ENCODE measurements around the gene VEZF1. TPM values are rescaled to one million over a fixed set of nuclear protein-coding genes. Genes with fewer than 3 reads are reported as not detected.
"Not testable (repeated sequence)": the region's sequence is repeated elsewhere in the genome, so short reads cannot be mapped to it uniquely, and the experiment has no call there.

VEZF1 gene
- total RNA-seq, 2 donors from 2014 or later, result 23.1 to 31.3 TPM

GRCh38 chr17:57984936-57985674 is 2.9 kb downstream of the VEZF1 start:
- no peaks in the 10 kb centered on the region for H3K9me3 Mint-ChIP-seq
- no peak for DNase-seq (ENCODE audit: low spot score in 2 of 2)
- H3K36me3 Mint-ChIP-seq, result peaks cover 18 to 19% of the 10 kb centered on the region in 2 donors
- no peak for ATAC-seq
- H3K27ac Mint-ChIP-seq, result no peak overlapping the region

- Mint-ChIP-seq H3K36me3 (peaks cover 18 to 19% of the 10 kb centered on the region in 2 donors), H3K27ac (no peak overlapping the region), H3K9me3 (no peaks in the 10 kb centered on the region)
- no peak for DNase-seq (ENCODE audit: low spot score in 2 of 2)
- ATAC-seq, result no peak
Observed at GRCh38 chr17:57984261-57984890, 3.7 kb downstream of the VEZF1 start.

- Mint-ChIP-seq H3K27ac (no peak overlapping the region), H3K36me3 (peaks cover 13 to 16% of the 10 kb centered on the region in 2 donors), H3K9me3 (no peaks in the 10 kb centered on the region)
- no peak for ATAC-seq
- DNase-seq (ENCODE audit: low spot score in 2 of 2), result no peak
Observed at GRCh38 chr17:57983446-57983845, 4.6 kb downstream of the VEZF1 start.

GRCh38 chr17:57982452-57983170 is 5.4 kb downstream of the VEZF1 start:
- Mint-ChIP-seq H3K36me3 (peaks cover 13 to 16% of the 10 kb centered on the region in 2 donors), H3K9me3 (no peaks in the 10 kb centered on the region), H3K27ac (no peak overlapping the region)
- ATAC-seq (no peak), DNase-seq (ENCODE audit: low spot score in 2 of 2) (no peak)

- H3K36me3 Mint-ChIP-seq, result peaks cover 9 to 12% of the 10 kb centered on the region in 2 donors
- H3K27ac Mint-ChIP-seq, result peak overlapping the region in 1 of 2 donors; percentile 48
- H3K9me3 Mint-ChIP-seq, result no peaks in the 10 kb centered on the region
- DNase-seq (ENCODE audit: low spot score in 2 of 2), result no peak
- no peak for ATAC-seq
Observed at GRCh38 chr17:57980522-57980921, 7.5 kb downstream of the VEZF1 start.

GRCh38 chr17:57979076-57979475 is 9.0 kb downstream of the VEZF1 start:
- peaks cover 9 to 12% of the 10 kb centered on the region in 2 donors for H3K36me3 Mint-ChIP-seq
- peak overlapping the region in 1 of 2 donors; percentile 31 for H3K27ac Mint-ChIP-seq
- no peak for DNase-seq (ENCODE audit: low spot score in 2 of 2)
- no peaks in the 10 kb centered on the region for H3K9me3 Mint-ChIP-seq
- ATAC-seq, result no peak

GRCh38 chr17:57976594-57976993 is 11.5 kb downstream of the VEZF1 start:
- H3K27ac Mint-ChIP-seq, result peak overlapping the region in 1 of 2 donors; percentile 73
- ATAC-seq (no peak), DNase-seq (ENCODE audit: low spot score in 2 of 2) (no peak)
- H3K9me3 Mint-ChIP-seq, result no peaks in the 10 kb centered on the region
- peaks cover 9 to 12% of the 10 kb centered on the region in 2 donors for H3K36me3 Mint-ChIP-seq

- ATAC-seq (no peak), DNase-seq (ENCODE audit: low spot score in 2 of 2) (no peak)
- no peak overlapping the region for H3K27ac Mint-ChIP-seq
- H3K9me3 Mint-ChIP-seq, result no peaks in the 10 kb centered on the region
- H3K36me3 Mint-ChIP-seq, result peaks cover 9 to 12% of the 10 kb centered on the region in 2 donors
Observed at GRCh38 chr17:57975044-57975443, 13.0 kb downstream of the VEZF1 start.

- not testable (repeated sequence) for H3K9me3 Mint-ChIP-seq; DNase-seq (ENCODE audit: low spot score in 2 of 2); ATAC-seq
- Mint-ChIP-seq H3K36me3 (peaks cover 9 to 11% of the 10 kb centered on the region in 2 donors), H3K27ac (peak overlapping the region in 1 of 2 donors; percentile 18)
Observed at GRCh38 chr17:57974053-57974824, 13.8 kb downstream of the VEZF1 start.

- DNase-seq (ENCODE audit: low spot score in 2 of 2) (no peak), ATAC-seq (no peak)
- Mint-ChIP-seq H3K36me3 (peaks cover 7 to 9% of the 10 kb centered on the region in 2 donors), H3K27ac (peak overlapping the region in 1 of 2 donors; percentile 74), H3K9me3 (no peaks in the 10 kb centered on the region)
Observed at GRCh38 chr17:57972151-57972550, 15.9 kb downstream of the VEZF1 start.

GRCh38 chr17:57971572-57971971 is 16.5 kb downstream of the VEZF1 start:
- no peak for DNase-seq (ENCODE audit: low spot score in 2 of 2)
- Mint-ChIP-seq H3K36me3 (peaks cover 5 to 7% of the 10 kb centered on the region in 2 donors), H3K9me3 (no peaks in the 10 kb centered on the region), H3K27ac (no peak overlapping the region)
- no peak for ATAC-seq

GRCh38 chr17:57970710-57971109 is 17.3 kb downstream of the VEZF1 start:
- no peaks in the 10 kb centered on the region for H3K36me3 Mint-ChIP-seq
- ATAC-seq, result no peak
- DNase-seq (ENCODE audit: low spot score in 2 of 2), result no peak
- H3K9me3 Mint-ChIP-seq, result no peaks in the 10 kb centered on the region
- peak overlapping the region in 1 of 2 donors; percentile 60 for H3K27ac Mint-ChIP-seq

- no peak for ATAC-seq
- DNase-seq (ENCODE audit: low spot score in 2 of 2), result no peak
- no peaks in the 10 kb centered on the region for H3K9me3 Mint-ChIP-seq
- no peaks in the 10 kb centered on the region for H3K36me3 Mint-ChIP-seq
- peak overlapping the region in 1 of 2 donors; percentile 19 for H3K27ac Mint-ChIP-seq
Observed at GRCh38 chr17:57968456-57968855, 19.6 kb downstream of the VEZF1 start.

- no peak overlapping the region for H3K27ac Mint-ChIP-seq
- DNase-seq (ENCODE audit: low spot score in 2 of 2), result no peak
- no peaks in the 10 kb centered on the region for H3K9me3 Mint-ChIP-seq
- no peak for ATAC-seq
- no peaks in the 10 kb centered on the region for H3K36me3 Mint-ChIP-seq
Observed at GRCh38 chr17:57966875-57967274, 21.2 kb downstream of the VEZF1 start.

GRCh38 chr17:57966246-57966645 is 21.8 kb downstream of the VEZF1 start:
- DNase-seq (ENCODE audit: low spot score in 2 of 2) (no peak), ATAC-seq (no peak)
- Mint-ChIP-seq H3K9me3 (no peaks in the 10 kb centered on the region), H3K27ac (no peak overlapping the region), H3K36me3 (no peaks in the 10 kb centered on the region)

GRCh38 chr17:57965521-57966160 is 22.4 kb downstream of the VEZF1 start:
- no peak for DNase-seq (ENCODE audit: low spot score in 2 of 2)
- Mint-ChIP-seq H3K27ac (no peak overlapping the region), H3K36me3 (no peaks in the 10 kb centered on the region), H3K9me3 (no peaks in the 10 kb centered on the region)
- ATAC-seq, result no peak

All from activated naive CD4-positive, alpha-beta T cell treated with anti-CD3 and anti-CD28 coated beads, Interleukin-2, amount 50 U/mL, for 72 hours (primary cell).